Ascending aorta (tissue), 2 donors: Measurements from ENCODE around the gene CCL1. TPM values are rescaled to one million over a fixed set of nuclear protein-coding genes. Genes with fewer than 3 reads are reported as not detected.

Source experiments
- DNase-seq, 2 donors: peaks; one replicate each; pipeline ENCODE4 v3.0.0-alpha.2; 2019; ENCODE audit warnings: low spot score in 2 of 2
- H3K27ac ChIP-seq, 2 donors: fragments of 200-600 bp; sonication (generic); one replicate each; pipeline ENCODE4 v1.5.1; 2016 to 2017; ENCODE audit warnings: mild to moderate bottlenecking in 1 of 2
- H3K27me3 ChIP-seq: fragments of 200-600 bp; sonication (generic); one replicate; pipeline ENCODE4 v1.5.1; 2017
- H3K36me3 ChIP-seq, 2 donors: fragments of 200-600 bp; sonication (generic); one replicate each; pipeline ENCODE4 v1.5.1; 2016
- H3K4me1 ChIP-seq, 2 donors: fragments of 200-600 bp; sonication (generic); one replicate each; pipeline ENCODE4 v1.5.1; 2016 to 2017; ENCODE audit warnings: mild to moderate bottlenecking in 1 of 2
- H3K4me3 ChIP-seq, 2 donors: fragments of 200-600 bp; sonication (generic); one replicate each; pipeline ENCODE4 v1.5.1; 2016 to 2017; ENCODE audit warnings: mild to moderate bottlenecking in 1 of 2
- H3K9me3 ChIP-seq, 2 donors: fragments of 200-600 bp; sonication (generic); one replicate each; pipeline ENCODE4 v1.5.1; 2016
- intact Hi-C: fragments of 100-400 bp; cut with DNase I; formaldehyde crosslinking; loops from one replicate; pipeline ENCODE4 v1.15.1; 2023
- total RNA-seq: library from RNA; depleted of rRNA; stranded (reverse); fragments of >200 nt; gene quantifications from one replicate; pipeline ENCODE4 v1.1.0, GENCODE V29; 2016
- TF ChIP-seq, protein P1 (sequence below), 3 experiments: fragments of 200-600 bp in 2 of 3; fragments of 450-650 bp in 1 of 3; sonication (generic) in 2 of 3; IDR thresholded peaks; one replicate each; pipeline ENCODE4 v1.5.1; 2016 to 2019; ENCODE audit warnings: antibody characterized with exemption in 3 of 3, mild to moderate bottlenecking in 1 of 3, moderate library complexity in 1 of 3

CCL1 gene
- total RNA-seq, 1 donor from 2014 or later = not detected

DNA sequence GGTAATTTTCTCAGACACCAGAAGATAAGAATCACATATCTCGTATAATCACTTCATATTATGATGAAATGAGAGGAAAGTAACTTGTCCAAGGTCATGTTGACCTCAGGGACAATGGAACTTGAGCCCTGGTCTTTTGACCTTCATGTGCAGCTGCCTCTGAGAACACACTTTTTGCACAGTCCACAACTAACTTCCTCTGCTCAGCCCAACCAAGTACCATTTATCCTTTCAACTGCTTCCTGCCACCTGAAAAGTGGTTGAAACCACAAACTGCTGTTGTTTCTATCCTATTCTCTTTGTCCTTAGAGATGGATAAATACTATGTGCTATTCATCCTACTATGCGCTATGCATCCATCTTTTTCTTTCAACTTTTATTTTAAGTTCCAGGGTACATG lies 2.3 kb upstream of the CCL1 start:
- no peaks in the 10 kb centered on the region for H3K27me3 ChIP-seq
- H3K36me3 ChIP-seq = no peaks in the 10 kb centered on the region
- no peaks in the 10 kb centered on the region for H3K4me1 ChIP-seq
- H3K4me3 ChIP-seq = no peak overlapping the region
- DNase-seq = no peak
- no peak overlapping the region for H3K27ac ChIP-seq
- TF ChIP-seq, protein P1, sequence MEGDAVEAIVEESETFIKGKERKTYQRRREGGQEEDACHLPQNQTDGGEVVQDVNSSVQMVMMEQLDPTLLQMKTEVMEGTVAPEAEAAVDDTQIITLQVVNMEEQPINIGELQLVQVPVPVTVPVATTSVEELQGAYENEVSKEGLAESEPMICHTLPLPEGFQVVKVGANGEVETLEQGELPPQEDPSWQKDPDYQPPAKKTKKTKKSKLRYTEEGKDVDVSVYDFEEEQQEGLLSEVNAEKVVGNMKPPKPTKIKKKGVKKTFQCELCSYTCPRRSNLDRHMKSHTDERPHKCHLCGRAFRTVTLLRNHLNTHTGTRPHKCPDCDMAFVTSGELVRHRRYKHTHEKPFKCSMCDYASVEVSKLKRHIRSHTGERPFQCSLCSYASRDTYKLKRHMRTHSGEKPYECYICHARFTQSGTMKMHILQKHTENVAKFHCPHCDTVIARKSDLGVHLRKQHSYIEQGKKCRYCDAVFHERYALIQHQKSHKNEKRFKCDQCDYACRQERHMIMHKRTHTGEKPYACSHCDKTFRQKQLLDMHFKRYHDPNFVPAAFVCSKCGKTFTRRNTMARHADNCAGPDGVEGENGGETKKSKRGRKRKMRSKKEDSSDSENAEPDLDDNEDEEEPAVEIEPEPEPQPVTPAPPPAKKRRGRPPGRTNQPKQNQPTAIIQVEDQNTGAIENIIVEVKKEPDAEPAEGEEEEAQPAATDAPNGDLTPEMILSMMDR (IDR thresholded peaks at IDR 0.05) = no peak
- intact Hi-C loops = no loop called here
- H3K9me3 ChIP-seq = no peaks in the 10 kb centered on the region

- no peak for DNase-seq
- TF ChIP-seq, protein P1 (IDR thresholded peaks at IDR 0.05) = no peak
- Histone ChIP-seq H3K4me1 (no peaks in the 10 kb centered on the region), H3K36me3 (no peaks in the 10 kb centered on the region), H3K27me3 (no peaks in the 10 kb centered on the region), H3K4me3 (no peak overlapping the region), H3K9me3 (no peaks in the 10 kb centered on the region), H3K27ac (no peak overlapping the region)
- intact Hi-C loops = no loop called here
Observed at GRCh38 chr17:34364751-34365150, 1.7 kb upstream of the CCL1 start.

DNA sequence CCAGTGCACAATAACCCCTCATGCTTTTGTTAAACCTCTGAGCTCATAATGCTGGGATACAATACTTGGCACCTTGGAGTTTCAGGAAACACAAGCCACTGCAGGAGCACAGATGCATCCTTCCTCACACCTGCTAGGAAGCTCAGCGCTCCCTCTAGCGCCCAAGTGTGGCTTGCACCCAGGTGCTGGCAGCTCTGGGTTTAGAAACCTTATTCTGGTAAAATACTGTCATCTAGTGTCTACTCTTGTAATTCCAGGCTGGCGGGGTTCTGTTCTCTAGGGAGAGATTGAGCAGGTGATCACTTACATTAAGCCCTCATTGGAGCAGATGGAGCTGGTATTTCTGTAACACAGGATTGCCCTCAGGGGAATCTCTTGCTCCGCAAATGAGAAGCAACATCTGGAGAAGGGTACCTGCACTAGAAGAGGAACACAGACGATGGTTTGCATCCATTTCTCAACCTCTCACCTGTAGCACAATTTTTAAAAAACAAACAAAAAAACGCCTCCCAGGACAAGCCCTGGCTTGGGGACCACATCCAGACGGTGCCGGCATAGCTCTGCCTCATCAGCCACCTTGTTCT lies 1.5 kb downstream of the CCL1 start:
- intact Hi-C loops = loop anchor here (1.0 to 2.0 kb wide), 3 partner anchors 47 to 161 kb away; no protein-coding TSS in a partner anchor
- H3K4me1 ChIP-seq = no peaks in the 10 kb centered on the region
- TF ChIP-seq, protein P1 (IDR thresholded peaks at IDR 0.05) = peak; percentile 98
- peak; percentile 45 to 92 for DNase-seq
- no peaks in the 10 kb centered on the region for H3K36me3 ChIP-seq
- H3K4me3 ChIP-seq = no peak overlapping the region
- no peaks in the 10 kb centered on the region for H3K27me3 ChIP-seq
- H3K27ac ChIP-seq = no peak overlapping the region
- no peaks in the 10 kb centered on the region for H3K9me3 ChIP-seq

GRCh38 chr17:34360601-34361270 lies 2.3 kb downstream of the CCL1 start:
- H3K4me1 ChIP-seq = no peaks in the 10 kb centered on the region
- no peaks in the 10 kb centered on the region for H3K9me3 ChIP-seq
- TF ChIP-seq, protein P1 (IDR thresholded peaks at IDR 0.05) = no peak
- H3K4me3 ChIP-seq = no peak overlapping the region
- intact Hi-C loops = loop anchor here (1.0 to 2.0 kb wide), 3 partner anchors 46 to 160 kb away; no protein-coding TSS in a partner anchor
- no peak overlapping the region for H3K27ac ChIP-seq
- no peak for DNase-seq
- H3K27me3 ChIP-seq = no peaks in the 10 kb centered on the region
- H3K36me3 ChIP-seq = no peaks in the 10 kb centered on the region

GRCh38 chr17:34358631-34359030 lies 4.4 kb downstream of the CCL1 start:
- intact Hi-C loops = no loop called here
- H3K4me1 ChIP-seq = no peaks in the 10 kb centered on the region
- no peak overlapping the region for H3K4me3 ChIP-seq
- no peaks in the 10 kb centered on the region for H3K9me3 ChIP-seq
- no peak for DNase-seq
- H3K27ac ChIP-seq = no peak overlapping the region
- no peaks in the 10 kb centered on the region for H3K27me3 ChIP-seq
- no peaks in the 10 kb centered on the region for H3K36me3 ChIP-seq
- TF ChIP-seq, protein P1 (IDR thresholded peaks at IDR 0.05) = no peak
